ENCODE data around the gene PCBP3.

- TF ChIP-seq POLR2A (IDR thresholded peaks at IDR 0.05; ENCODE audit: low read depth, low read length) (no peak), TAF1 (IDR thresholded peaks at IDR 0.05; ENCODE audit: borderline replicate concordance, low read depth, low read length) (no peak), POLR2AphosphoS5 (IDR thresholded peaks at IDR 0.05; ENCODE audit: low read depth, low read length) (no peak)
Measured at GRCh38 chr21:45972716-45973474, 329.4 kb downstream of the PCBP3 start.
